ENCODE results near the gene ZBED1.
"Not testable (repeated sequence)": the region's sequence is repeated elsewhere in the genome, so short reads cannot be mapped to it uniquely, and the experiment has no call there.

DNA sequence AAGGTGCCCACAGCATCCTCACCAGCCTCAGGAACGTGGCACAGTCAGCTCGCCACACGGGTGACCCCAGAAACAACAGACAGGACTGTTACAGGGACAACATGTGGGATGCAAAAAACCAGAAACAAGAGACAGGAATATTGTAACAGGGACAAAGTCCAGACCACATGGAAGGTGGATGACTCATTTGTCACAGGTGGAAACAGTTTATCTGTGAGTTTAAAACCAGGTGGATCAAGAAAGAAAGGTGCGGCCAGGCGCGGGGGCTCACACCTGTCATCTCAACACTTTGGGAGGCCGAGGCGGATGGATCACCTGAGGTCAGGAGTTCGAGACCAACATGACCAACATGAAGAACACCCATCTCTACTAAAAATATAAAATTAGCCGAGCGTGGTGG, 23.5 kb downstream of the ZBED1 start:
- TF ChIP-seq, protein P1, sequence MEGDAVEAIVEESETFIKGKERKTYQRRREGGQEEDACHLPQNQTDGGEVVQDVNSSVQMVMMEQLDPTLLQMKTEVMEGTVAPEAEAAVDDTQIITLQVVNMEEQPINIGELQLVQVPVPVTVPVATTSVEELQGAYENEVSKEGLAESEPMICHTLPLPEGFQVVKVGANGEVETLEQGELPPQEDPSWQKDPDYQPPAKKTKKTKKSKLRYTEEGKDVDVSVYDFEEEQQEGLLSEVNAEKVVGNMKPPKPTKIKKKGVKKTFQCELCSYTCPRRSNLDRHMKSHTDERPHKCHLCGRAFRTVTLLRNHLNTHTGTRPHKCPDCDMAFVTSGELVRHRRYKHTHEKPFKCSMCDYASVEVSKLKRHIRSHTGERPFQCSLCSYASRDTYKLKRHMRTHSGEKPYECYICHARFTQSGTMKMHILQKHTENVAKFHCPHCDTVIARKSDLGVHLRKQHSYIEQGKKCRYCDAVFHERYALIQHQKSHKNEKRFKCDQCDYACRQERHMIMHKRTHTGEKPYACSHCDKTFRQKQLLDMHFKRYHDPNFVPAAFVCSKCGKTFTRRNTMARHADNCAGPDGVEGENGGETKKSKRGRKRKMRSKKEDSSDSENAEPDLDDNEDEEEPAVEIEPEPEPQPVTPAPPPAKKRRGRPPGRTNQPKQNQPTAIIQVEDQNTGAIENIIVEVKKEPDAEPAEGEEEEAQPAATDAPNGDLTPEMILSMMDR (conservative IDR thresholded peaks at IDR 0.05): not testable (repeated sequence)
- TF ChIP-seq ZFX (IDR thresholded peaks at IDR 0.05): not testable (repeated sequence)
